Activated T-cell treated with anti-CD3 and anti-CD28 coated beads for 1 hour (primary cell): ENCODE results near the gene PIK3AP1.

Source experiments
- DNase-seq: peaks from one replicate; pipeline ENCODE4 v3.0.0-alpha.2; 2020; ENCODE audit warnings: low read depth

PIK3AP1 gene

DNA sequence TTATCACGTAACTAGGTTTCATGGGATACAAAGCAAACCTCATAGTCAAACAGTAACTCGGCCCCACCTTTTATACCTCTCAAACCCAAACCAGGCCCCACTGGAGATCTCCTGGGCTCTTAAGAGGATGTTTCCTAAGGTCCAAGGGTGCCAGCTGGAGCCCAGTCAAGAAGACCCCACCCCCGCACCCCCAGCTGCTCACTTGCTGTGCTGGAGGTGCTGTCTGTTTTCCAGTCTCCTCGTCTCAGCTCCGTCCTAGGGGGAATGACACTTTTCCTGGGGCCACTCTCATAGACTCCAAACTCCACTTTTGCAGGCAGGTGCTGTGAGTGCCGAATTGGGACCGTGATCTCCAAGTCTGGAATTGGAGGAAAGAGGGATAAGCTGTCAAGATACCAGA, 110.8 kb downstream of the PIK3AP1 start:
- no peak for DNase-seq

DNA sequence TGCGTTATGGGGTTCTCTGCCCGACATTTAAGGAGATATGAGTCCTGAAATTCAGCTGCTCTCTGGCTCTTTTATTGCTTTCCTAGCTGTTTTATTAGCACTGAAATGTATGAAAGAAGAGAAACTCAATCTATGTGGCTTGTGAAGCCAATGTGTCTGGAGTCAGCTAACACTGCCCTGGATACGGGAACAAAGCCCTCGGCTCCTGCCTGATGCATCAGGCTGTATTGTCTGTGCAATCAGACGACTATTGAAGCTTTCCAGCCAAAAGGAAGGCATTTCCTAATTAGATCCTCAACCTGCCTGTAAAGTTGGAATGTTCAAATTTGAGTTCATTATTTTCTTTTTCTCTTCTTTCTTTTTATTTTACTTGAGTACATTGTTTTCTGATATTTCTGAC, 111.5 kb downstream of the PIK3AP1 start:
- no peak for DNase-seq

DNA sequence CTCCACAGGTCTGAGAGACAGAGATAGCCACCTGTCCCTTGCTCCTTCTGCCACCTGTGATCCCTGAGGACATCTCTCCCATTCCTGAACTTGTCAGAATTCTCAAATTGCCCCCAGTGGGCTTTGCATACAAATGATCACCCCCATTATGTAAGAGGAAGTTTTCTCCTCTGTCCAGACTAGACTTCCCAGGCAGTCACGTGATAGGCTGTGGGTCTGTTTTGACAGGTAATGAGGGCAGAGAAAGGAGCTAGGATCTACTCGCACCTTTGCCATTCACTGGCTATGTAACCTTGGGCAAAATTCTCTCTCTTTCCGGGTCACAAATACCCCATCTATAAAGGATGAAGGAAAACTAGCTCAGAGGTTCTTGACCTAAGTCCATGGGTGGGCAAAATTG, 112.1 kb downstream of the PIK3AP1 start:
- no peak for DNase-seq

DNA sequence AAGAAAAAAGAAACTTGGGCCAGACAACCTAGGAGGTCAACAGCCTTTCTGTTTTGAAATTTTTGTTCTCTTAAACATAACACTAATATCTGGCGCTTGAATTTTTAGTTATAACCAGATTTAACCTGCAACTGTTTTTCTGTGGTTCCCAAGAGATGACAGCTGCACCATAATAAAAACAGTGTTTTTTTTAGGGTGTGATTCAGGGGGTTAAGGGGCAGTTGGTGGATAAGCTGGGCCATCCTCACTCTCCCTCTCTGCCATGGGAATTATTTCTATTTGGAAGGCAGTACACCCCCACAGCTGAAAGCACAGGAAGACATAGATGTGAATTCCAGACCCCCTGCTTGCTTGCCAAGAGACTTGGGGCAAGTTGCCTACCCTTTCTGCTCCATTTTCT, 113.4 kb downstream of the PIK3AP1 start:
- DNase-seq = no peak

DNA sequence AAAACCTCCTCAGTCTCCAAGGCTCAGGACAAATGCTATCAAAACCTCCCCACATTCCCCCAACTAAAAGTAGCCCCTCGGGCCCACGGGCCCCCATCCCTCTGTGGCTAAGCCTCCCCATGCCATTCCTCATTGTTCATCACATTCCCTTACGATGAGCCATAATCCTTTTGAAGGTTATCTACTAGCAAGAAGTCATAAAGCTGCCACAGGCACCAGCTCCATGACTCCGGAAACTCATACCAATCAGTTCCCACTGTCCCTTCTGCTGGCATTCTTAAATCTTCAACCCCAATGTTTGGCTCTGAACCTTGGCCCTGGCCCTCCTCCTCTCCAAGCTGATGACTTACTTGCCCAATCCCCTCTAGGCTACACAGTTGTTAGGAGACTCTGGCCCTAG, 114.1 kb downstream of the PIK3AP1 start:
- no peak for DNase-seq

DNA sequence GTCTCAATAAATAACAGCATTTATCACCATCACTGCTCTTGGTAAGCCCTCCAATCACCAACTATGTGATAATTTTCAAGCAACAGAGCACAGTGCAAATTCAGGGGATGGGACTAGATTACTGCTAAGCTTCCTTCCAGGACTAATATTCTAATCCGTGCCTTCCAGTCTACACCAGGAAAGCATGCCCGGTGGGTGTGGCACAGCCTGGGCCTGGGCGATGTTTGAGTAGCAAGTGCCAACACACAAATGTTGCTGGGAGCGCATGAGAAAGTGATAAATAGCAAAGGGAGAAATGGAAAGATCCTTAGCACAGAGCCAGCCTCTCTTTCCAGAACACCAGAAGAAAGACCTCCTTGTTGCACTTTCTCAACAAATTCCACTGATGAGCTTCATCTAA, 120.0 kb downstream of the PIK3AP1 start:
- DNase-seq = no peak

DNA sequence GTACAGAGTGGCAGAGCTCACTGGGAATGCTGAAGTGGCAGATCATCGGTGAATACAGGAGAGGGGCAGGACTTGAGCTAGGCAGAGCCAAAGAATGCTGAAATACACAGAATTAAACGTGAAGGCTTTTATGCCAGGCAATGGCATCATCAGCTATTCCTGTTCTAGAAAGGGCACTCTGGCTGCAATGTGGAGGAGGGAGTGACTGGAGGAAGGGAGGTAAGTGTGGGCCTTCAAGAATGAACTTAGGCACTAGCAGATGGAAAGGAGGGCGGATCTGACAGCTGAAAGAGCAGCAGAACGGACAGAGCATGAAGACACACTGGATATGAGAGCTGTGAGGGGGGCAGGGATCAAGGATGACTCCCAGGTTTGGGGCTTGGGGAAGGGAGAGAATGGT, 121.5 kb downstream of the PIK3AP1 start:
- no peak for DNase-seq

DNA sequence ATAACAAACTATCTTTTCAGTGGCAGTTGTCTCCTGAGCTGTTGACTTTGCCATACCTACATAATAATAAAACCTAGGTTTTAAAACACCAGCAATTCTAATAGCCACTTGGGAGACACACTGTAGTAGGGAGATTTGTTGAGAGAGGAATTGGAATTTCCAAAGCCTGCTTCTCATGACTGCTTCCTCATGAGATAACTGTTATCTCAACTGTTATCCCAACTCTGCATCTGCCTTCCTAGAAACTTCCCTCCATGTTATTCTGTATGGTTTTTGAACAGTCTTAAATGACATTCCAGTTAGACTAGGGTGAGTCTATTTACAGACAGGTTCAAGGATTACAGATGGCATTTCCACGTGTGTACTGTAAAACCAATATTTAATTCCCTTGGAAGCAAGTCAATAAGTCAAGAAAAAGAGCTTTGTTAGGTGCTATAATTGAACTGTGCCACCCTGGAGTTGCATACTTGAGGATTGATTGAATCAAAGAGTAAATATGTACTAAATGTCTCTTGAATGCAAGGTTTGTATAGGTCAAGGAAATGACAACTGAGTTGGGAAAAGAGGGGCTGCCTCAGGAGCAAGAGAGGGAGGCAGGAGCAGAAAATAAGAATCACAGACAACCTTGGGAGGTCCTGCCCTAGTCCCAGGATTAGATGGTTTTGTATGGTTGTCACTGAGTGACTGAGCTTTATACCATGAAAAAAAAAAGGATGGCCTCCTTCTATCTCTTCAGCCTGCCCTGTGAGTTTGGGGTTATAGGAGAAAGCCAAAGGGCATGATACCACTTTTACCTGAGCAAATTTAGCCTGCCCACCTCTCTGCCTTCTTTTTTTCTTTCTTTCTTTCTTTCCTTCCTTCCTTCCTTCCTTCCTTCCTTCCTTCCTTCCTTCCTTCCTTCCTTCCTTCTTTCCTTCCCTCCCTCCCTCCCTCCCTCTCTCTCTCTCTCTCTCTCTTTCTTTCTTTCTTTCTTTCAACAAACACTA, 123.6 kb downstream of the PIK3AP1 start:
- DNase-seq = no peak

DNA sequence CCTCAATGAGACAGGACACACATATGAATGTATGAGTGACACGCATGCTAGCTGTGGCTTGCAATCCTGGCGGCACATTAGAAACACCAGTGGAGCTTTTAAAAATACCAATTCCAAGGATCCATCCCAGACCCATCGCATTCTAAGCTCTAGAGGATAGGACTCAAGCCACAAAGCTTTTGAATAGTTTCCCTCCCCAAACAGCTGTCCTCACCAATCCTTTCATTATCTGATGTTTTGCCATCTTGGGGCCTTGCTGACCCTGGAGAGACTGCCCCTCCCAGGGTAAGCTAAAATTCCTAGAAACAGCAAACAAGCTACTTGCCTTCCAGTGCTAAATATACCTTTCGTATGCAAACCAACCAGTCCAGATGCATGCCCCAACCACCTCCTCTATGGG, 124.6 kb downstream of the PIK3AP1 start:
- DNase-seq = no peak

DNA sequence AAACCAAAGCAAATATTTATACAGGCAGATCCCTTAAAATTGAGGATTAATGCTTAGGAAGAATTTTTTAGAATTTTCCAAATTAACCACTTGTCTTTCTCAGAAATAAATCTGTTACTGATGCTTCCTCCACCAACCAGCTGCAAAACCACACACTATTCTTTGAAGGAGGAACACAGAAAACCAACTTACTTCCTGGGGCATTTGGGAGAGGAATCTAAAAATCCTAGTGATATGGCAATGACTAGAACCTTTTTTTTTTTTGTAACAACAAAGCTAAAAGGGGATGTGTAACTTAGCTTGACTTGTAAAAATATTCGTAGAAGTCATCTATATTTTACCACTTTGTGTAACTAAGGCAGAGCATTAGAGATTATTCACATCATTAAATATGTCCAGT, 128.4 kb downstream of the PIK3AP1 start:
- DNase-seq = no peak

DNA sequence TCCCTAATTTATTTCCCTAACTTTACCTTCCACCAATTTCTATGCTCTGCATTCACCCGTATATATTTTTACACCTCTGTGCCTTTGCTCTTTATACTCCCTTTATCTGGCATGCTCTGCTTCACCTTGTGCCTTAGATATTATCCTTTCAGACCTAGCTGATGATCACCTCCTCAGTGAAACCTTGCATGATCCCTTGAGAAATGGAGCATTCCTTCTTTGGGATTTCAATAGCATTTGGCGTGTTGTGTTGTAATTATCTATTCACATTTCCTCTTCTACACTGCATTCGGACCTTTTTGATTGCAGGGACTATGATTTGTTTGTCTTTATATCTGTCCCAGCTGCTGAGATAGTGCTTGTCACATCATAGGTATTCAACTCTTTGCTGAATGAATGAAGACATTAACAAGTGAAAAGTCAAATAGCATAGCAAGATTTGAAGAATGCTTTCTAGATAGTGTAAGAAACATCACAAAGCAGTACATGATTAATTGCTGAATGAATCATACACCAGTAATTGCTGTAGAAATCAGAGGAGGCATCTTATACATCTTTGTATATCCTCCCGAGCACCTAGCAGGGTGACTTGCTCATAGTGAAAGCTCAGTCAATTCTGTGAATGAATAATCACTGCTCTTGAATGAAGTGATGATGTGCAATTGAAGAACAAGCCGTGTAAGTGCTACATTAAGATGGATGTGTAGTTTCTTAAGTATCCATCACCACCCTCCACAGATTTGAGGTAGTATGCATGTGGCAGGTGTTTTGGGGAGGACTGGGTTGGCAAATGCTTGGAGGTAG, 131.5 kb downstream of the PIK3AP1 start:
- DNase-seq = no peak

DNA sequence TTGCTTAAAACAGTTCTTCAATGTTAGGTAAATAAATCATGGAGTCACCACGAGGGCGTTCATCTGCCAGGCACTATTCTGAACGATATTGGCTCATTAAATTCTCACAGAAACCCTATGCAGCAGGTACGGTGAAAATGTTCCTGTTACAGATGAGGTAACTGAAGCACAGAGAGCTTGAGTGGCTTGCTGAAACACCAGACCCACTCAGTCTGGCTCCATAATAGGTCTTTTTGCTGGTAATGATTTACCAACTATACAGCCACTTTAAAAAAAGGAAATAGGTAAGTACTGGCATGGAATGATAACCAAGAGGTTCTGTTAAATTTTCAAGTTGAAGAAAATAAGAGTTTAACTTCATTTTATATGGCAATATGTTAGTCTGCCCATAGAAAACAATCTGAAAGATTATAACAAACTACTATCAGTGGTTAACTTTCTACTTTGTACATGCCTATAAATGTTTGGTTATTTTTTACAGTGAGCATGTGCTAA, 132.2 kb downstream of the PIK3AP1 start:
- no peak for DNase-seq

DNA sequence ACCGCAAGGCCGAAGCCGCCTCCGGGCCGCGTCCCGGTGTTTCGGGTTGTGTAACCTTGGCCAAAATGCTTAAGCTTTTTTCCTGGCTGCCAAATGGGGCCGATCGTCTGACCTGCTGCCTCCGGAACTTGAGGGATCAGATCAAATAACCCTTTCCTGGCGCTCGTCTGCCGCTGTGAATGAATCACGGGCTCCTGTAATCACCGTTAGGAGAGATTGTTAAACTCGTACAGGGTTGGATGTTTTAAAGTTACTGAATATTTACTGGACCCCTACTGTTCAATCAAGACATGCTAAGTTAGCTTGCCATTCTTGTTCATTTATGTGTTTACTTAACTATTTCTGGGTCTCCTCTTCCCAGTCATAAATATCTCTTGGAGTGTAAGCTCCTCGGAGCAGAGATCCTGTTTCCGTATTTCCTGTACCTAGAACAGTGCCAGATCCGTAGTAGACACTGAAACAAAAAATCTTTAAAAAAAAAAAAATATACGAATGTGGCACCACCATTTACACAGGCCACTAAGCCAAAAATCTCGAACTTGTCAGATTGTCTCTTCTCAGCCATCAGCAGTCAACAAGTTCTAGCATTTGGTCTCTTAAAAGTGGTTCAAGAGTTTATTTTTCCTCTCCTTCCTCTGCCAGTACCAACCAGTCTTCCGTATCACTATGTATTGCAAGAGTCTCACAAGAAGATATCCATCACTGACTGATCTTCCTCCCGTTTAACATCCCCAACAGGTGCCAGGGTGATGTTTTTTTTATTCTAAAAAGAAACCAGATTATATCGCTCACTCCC, 132.9 kb downstream of the PIK3AP1 start:
- DNase-seq = peak; percentile 39

DNA sequence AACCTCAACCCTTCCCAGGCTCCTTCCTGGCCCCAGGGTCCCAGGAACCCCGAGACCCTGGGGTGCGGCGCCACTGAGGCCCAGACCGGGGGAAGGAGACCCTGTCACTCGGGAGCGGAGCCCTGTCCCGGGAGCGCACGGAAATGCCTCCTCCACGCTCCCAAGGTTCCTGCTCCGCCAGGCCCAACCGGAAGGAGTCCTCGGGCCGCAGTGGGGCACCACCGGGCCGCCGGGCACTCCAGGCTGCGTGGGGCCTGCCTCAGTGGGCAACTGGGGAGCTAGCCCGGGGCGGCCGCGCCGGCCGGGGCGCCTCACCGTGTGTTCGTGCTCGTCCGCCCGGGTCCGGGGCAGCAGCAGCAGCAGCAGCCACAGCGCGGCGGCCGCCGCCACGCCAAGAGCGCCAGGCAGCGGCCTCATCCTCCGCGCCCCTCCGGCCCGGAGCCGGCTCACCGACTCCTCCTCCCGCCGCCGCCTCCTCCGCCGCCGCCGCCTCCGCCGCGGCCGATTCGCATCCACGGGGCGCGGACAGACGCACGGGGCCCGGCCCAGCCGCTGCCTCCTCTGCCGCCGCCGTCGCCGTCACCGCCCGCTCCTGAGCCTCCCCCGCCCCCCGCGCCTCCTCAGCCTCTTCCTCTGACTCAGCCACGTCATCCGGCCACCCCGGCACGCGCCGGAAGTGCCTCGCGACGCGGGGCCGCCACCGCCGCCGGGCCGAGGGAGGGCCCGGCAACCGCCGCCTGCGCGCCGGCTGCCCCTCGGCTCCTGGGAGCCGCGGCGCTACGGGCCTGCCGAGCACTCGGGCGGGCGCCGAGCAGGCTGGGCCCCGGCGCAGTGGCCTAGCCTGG, 133.7 kb downstream of the PIK3AP1 start, which contains the start of gene TM9SF3:
TM9SF3 (minus strand) TSS at position 594 of the 845 bp plus-strand sequence; CDS start at position 417, 177 bp downstream.
- peak; percentile 90 for DNase-seq

DNA sequence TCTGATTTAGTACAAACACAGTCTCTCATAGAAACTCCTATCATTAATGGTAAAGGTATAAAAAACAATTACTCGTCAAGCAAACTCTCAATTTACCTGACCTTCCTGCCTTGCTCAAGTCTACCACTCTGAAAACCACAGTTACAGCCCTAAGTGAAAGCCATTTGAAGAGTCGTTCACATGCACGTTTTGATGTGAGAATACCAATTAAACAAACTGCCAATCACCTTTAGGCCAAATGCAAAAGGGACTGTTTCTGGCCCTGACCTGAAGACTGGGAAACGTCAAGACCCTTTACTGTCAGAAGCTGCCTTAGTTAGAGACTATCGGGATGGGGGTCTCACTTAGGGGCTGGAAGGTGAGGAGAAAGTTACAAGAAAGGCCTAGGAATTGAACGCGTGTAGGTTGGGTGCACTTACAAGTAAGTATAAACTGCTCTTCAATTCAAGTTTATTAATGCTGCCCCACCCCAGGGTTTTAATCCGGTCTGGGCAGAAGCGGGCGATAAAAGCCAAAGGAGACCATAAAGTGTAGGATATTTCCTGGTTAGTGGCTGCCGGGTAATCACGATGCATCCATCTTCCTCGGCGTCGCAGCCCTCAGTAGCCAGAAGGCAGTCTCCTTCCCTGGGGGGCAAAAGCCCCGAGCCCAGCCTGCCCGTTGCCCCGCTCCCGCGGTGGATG, 134.4 kb downstream of the PIK3AP1 start:
- DNase-seq = no peak

DNA sequence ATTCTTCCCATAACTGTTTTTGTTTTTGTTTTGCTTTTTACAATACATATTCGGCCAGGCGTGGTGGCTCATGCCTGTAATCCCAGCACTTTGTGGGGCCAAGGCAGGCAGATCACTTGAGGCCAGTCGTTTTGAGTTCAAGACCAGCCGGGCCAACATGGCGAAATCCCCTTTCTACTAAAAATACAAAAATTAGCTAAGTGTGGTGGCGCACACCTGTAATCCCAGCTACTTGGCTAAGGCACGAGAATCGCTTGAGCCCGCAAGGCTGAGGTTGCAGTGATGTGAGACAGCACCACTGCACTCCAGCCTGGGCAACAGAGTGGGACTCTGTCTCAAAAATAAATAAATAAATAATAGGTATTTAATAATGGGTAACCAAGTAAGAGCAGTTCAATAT, 135.8 kb downstream of the PIK3AP1 start:
- no peak for DNase-seq

DNA sequence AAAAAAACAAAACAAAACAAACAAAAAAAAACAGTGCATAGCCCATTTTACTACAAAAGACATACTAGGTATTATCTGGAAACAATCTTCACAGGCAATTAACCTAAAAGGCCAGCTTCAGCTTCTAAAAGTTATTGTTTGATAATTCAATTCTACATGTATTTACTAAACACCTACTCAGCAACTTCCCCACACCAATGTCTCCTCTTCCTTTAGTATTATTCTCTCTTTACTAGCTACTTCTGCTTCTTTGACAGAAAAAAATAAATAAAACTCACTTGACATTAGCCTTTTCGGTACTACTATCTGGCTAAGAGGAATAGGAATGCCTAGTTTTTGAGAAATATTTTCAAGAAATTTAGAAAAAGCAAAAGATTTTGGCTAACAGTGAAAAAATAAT, 136.3 kb downstream of the PIK3AP1 start:
- no peak for DNase-seq

DNA sequence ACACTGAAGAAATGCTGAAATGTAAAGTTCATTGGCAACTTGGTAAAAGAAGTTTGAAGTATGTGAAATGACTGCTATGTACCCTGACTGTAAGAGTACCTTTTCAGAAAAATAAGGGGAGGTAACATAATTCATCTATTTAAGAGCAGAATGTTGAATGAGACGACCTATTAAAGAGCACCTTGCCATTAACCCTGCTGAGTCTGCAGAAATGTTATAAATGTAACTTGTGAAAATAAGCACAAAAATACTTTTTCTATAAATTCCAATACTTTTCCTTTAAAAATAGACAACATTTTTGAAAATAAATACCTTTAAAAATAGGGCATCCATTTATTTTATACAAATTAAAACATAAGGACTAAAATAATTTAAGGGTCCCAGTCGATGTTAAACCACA, 141.2 kb downstream of the PIK3AP1 start:
- DNase-seq = no peak

DNA sequence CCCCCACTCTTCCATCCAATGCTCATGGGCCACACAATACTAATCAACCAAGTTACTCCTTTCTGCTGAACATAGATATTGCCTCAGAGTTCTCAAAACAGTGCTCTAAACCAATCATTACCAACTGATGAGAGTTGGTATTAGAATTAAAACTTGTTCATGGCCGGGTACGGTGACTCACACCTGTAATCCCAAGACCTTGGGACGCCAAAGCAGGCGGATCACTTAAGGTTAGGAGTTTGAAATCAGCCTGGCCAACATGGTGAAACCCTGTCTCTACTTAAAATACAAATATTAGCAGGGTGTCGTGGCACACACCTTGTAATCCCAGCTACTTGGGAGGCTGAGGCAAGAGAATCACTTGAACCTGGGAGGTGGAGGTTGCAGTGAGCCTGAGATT, 141.7 kb downstream of the PIK3AP1 start:
- no peak for DNase-seq

DNA sequence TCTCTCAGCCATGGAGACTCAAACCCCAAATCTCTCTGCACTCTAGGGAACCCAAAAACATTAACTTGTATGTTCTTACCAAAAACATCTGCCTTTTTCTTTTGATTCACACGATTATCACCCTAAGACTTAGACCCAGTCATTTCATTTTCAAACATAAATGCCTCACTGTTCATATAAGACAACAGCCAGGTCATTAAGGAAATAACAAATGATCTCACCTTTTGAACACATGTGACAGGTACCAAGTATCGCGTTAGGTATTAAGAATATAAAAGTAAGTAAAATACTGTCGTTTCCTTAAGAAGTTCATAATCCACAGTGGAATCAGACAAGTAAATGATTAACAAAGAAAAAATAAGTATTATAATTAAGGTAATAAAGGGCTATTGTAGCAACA, 142.3 kb downstream of the PIK3AP1 start:
- no peak for DNase-seq
